ENCODE measurements around the gene RIPOR2.
"Not testable (repeated sequence)": the region's sequence is repeated elsewhere in the genome, so short reads cannot be mapped to it uniquely, and the experiment has no call there.

The RIPOR2 gene

DNA sequence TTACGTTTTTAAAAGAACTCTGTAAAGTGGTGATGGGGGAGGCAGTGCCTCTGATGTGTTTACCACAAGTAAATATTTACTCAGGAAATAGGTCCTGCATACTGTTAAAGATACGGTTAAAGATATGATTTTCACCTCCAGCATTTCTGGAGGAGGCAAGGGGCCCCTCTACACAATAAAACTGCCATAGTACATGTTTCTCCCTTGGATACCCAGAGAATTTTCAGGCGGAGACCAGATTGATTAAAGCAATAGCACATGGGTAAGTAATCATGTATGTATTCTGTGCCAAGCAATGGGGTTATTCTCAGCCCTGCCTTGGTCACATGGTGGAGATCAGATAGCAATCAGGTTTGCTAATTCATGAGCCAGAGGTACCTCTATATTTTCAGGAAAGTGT, 9.6 kb downstream of the RIPOR2 start:
- no peak for ATAC-seq (replicated peaks)
- no peak for DNase-seq
- Mint-ChIP-seq H3K27ac (peak overlapping the region; percentile 91), H3K4me1 (peaks cover 42 to 90% of the 10 kb centered on the region in 2 donors), H3K36me3 (peaks cover 7 to 12% of the 10 kb centered on the region in 2 donors), H3K27me3 (no peaks in the 10 kb centered on the region), H3K4me3 (no peak overlapping the region), H3K9me3 (peaks cover 4 to 6% of the 10 kb centered on the region in 2 donors)

DNA sequence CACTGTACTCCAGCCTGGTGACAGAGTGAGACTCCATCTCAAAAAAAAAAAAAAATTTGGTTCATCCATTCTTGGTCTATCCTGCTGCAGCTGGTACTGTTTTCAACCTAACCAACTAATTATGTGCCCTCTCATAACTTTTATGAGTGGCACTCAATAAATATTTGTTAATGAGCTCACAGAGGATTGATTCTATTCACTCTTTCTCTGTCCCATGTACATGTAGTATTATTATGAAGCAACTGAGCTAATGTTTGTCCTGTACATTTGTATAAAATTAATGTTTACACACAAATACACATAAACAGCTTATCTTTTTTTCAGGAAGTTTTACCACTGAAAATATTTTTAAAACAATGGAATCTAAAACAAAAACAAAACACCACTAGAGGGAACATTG, 10.1 kb downstream of the RIPOR2 start:
- Mint-ChIP-seq H3K36me3 (peaks cover 7 to 12% of the 10 kb centered on the region in 2 donors), H3K27me3 (no peaks in the 10 kb centered on the region), H3K9me3 (peaks cover 4 to 6% of the 10 kb centered on the region in 2 donors), H3K4me1 (peaks cover 43 to 90% of the 10 kb centered on the region in 2 donors), H3K27ac (peak overlapping the region; percentile 66), H3K4me3 (no peak overlapping the region)
- DNase-seq = no peak
- no peak for ATAC-seq (replicated peaks)

DNA sequence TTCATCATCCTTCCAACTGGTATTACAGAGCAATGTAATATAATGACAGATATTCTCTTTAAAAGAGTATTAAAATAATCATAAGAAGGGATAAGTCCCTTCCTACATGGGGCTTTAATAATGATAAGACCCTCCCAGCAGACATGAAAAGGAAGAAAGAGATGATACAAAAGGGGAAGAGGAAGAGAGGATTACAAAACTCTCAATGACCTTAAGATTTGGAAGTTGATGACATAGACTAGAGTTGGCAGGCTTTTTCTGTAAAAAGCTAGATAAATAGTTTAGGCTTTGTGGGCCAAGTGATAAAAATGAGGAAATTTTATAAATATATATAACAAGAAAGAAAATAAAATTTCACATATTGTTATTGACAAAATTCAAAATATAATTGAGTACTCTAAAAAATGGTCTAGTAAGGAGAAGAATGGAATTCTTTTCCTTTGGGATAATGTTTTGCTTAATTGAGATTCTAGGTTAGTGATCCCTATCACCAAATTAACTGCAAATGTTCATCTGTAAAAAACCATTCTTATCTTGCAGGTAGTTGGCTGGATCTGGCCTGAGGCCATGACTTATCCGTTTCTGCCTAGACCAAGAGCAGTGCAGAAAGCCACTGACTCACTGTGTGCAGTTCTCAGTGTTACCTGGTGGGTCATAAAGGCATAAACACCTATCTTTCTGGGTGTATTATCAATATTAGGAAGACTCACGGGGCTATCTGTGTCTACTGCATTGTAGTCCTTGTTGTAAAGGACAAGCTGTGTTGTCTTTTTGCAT, 11.0 kb downstream of the RIPOR2 start:
- no peaks in the 10 kb centered on the region for H3K27me3 Mint-ChIP-seq
- peaks cover 47 to 91% of the 10 kb centered on the region in 2 donors for H3K4me1 Mint-ChIP-seq
- peaks cover 7 to 12% of the 10 kb centered on the region in 2 donors for H3K36me3 Mint-ChIP-seq
- H3K4me3 Mint-ChIP-seq = no peak overlapping the region
- peak overlapping the region; percentile 76 for H3K27ac Mint-ChIP-seq
- DNase-seq (no peak), ATAC-seq (replicated peaks) (peak; percentile 36 to 49)
- peaks cover 4 to 6% of the 10 kb centered on the region in 2 donors for H3K9me3 Mint-ChIP-seq

DNA sequence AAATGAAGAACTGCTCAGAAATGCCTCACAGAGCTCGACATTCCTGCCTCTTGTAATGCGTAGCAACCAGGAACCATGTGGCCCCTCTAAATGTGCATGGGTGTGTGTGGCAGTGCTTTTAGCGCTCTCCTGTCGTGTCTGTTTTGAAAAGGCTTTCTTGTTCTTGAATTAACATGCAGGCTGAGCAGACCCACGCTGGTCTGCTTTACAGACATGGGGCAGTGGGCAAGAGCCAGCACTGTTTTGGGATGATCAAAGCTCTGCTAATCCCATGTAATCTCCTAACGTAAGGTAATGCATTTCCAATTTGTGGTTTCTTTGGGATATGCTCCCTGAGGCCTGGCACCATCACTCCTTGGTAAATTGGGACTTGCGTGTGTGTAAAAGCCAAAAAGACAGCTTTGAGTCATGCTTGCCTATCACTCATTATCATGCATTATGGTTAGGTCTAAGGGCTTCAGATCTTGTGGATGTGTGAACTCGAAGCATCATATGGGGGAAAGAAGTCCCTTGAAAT, 11.8 kb downstream of the RIPOR2 start:
- Mint-ChIP-seq H3K36me3 (peaks cover 5 to 12% of the 10 kb centered on the region in 2 donors), H3K4me3 (peak overlapping the region in 1 of 2 donors; percentile 10), H3K9me3 (peaks cover 4 to 6% of the 10 kb centered on the region in 2 donors), H3K4me1 (peaks cover 51 to 91% of the 10 kb centered on the region in 2 donors), H3K27me3 (no peaks in the 10 kb centered on the region), H3K27ac (peak overlapping the region; percentile 76)
- DNase-seq (no peak), ATAC-seq (replicated peaks) (peak in 1 of 2 donors; percentile 26)

DNA sequence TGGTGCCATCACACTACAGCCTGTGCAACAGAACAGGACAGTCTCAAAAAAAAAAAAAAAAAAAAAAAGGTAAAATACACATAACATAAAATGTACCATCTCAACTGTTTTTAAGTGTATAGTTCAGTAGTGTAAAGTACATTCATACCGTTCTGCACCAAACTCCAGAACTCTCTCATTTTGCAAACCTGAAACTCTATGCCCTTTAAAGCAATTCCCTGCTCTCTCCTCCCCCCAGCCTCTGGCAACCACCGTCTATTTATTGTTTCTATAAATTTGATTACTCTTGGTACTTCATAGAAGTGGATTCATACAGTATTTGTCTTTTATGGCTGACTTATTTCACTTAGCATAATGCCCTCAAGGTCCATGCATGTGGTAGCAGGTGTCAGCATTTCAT, 12.9 kb downstream of the RIPOR2 start:
- Mint-ChIP-seq H3K36me3 (peaks cover 5 to 12% of the 10 kb centered on the region in 2 donors), H3K9me3 (peaks cover 4 to 6% of the 10 kb centered on the region in 2 donors), H3K4me1 (peaks cover 58 to 92% of the 10 kb centered on the region in 2 donors), H3K27me3 (no peaks in the 10 kb centered on the region), H3K4me3 (peak overlapping the region in 1 of 2 donors; percentile 29), H3K27ac (peak overlapping the region; percentile 84)
- DNase-seq = no peak
- ATAC-seq (replicated peaks) = no peak

DNA sequence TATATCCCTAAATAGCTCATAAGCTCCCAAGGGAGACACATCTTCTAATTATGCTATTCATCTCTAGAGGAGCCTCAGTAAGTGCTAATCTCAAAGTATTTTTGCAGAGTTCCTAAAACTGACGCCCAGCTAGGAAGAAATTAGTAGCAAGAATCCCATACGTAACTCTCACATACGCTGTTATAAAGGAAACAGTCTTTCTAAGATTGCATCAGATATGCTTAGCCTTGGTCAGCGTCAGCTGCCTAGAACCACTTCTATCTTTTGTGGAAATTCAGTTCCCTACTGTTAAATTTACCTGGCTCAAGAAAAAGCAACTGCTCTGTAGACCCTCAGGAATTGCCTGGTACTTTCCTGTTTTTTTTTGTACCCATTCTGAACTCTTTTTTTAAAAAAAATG, 13.6 kb downstream of the RIPOR2 start:
- no peak for DNase-seq
- Mint-ChIP-seq H3K27ac (peak overlapping the region; percentile 47), H3K36me3 (peaks cover under 1 to 7% of the 10 kb centered on the region in 2 donors), H3K9me3 (peaks cover under 1 to 1% of the 10 kb centered on the region in 2 donors), H3K27me3 (no peaks in the 10 kb centered on the region), H3K4me1 (peaks cover 55 to 88% of the 10 kb centered on the region in 2 donors), H3K4me3 (no peak overlapping the region)
- peak; percentile 13 to 52 for ATAC-seq (replicated peaks)

DNA sequence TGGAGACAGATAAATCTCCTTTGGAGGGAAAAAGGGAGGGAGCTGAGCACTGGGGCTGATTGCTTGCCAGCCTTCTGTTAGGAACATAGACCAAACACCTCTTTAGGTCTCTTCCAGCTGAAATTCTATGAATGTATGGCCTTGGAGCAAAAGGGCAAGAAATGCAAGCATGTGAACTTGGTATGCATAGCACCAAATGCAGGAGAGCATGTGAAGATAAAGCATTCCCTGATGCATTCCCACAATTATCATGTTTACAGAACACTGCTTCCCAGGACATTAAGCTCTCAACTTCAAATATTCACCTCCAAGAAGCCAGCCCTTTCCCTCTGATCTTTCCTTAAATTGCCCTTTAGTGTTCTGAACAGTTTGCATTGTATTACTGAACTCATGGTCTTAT, 15.6 kb downstream of the RIPOR2 start:
- peak overlapping the region; percentile 63 to 71 for H3K4me3 Mint-ChIP-seq
- no peaks in the 10 kb centered on the region for H3K9me3 Mint-ChIP-seq
- H3K36me3 Mint-ChIP-seq = peaks cover 0 to 4% of the 10 kb centered on the region in 2 donors
- peaks cover 55 to 83% of the 10 kb centered on the region in 2 donors for H3K4me1 Mint-ChIP-seq
- no peaks in the 10 kb centered on the region for H3K27me3 Mint-ChIP-seq
- peak overlapping the region; percentile 83 for H3K27ac Mint-ChIP-seq
- no peak for DNase-seq
- ATAC-seq (replicated peaks) = no peak

DNA sequence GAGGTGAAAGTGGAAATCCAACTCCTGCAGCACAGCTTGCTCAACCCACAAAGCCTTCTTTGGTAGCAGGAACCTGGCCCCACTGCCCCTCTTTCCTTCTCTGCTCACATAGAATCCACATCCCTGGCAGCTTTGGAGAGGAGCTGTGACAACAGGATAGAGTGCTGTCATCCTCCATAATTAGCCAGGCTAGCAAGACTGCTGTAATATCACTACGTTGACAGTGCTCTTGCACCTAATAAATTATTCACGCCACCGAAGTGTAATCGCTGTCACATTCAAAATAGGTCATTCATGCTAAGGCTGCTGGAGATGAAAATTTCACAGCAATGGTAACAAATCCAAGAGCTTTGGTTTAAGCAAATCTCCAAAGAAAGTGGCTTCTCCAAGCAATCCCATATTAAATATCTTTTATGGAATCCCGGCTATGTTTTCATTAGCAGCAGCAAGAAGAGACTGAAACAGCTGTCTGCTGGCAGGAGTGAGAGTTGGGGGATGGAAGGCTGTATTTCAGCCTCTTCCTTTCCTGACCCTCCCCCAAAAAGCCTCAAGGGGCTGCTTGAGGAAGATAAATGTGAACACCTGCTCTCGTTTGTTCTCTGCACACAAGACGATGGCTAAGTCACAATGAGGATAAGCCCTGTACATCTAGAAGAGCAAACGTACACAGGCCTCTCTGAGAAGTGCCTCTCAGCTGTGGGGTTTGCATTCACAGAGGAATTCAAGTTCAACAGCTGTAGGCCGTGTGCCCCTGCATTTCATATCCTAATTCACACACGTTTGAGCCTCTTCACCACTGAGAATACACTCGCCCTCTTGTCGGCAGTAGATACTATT, 16.5 kb downstream of the RIPOR2 start:
- peaks cover 57 to 84% of the 10 kb centered on the region in 2 donors for H3K4me1 Mint-ChIP-seq
- H3K4me3 Mint-ChIP-seq = peak overlapping the region; percentile 63 to 71
- H3K27ac Mint-ChIP-seq = peak overlapping the region; percentile 83
- ATAC-seq (replicated peaks) (peak; percentile 51 to 60), DNase-seq (no peak)
- H3K36me3 Mint-ChIP-seq = peaks cover 0 to 4% of the 10 kb centered on the region in 2 donors
- no peaks in the 10 kb centered on the region for H3K27me3 Mint-ChIP-seq
- no peaks in the 10 kb centered on the region for H3K9me3 Mint-ChIP-seq

DNA sequence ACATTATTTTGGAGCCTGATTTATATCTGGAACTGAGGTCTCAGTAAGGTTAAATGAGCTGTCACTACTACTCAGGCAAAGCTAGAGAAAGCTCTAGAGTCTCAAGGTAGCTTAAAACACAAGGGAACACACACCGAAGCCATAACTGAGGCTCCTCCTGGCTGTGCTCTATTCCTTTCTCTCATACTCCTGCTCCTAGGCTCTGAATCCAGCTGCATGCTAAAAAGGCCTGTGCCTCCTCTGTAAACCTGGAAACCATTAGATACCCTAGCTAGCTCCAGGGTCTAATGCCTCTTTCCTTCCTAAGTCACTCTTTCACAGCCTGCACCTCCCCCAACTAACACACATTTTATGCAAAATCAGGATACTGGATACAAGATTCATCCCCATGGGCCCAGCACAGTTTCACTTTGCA, 17.1 kb downstream of the RIPOR2 start:
- no peak for DNase-seq
- ATAC-seq (replicated peaks) = peak; percentile 13 to 19
- Mint-ChIP-seq H3K4me1 (peaks cover 53 to 85% of the 10 kb centered on the region in 2 donors), H3K36me3 (peaks cover 0 to 4% of the 10 kb centered on the region in 2 donors), H3K9me3 (no peaks in the 10 kb centered on the region), H3K4me3 (peak overlapping the region; percentile 63 to 71), H3K27ac (peak overlapping the region; percentile 83), H3K27me3 (no peaks in the 10 kb centered on the region)

DNA sequence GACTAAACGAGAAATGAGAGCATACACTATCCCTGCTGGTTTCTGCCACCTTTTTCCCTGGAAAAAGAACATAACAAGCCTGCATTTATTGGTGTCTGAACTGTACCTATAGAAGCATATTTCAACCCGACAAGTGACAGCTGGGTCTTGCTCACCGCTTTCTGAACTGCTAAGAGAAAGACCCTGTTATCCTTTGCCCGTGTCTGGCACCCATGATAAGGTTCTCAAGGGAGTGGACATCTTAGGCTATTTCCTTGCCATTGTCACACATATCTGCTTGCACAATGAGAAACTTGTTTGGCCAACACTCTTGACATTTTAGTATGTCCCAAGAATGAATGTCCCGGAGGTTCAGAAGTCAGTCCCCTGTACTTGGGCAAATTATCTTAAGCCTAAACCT, 19.3 kb downstream of the RIPOR2 start:
- Mint-ChIP-seq H3K4me3 (no peak overlapping the region), H3K4me1 (peaks cover 70 to 90% of the 10 kb centered on the region in 2 donors), H3K27me3 (no peaks in the 10 kb centered on the region), H3K9me3 (no peaks in the 10 kb centered on the region), H3K27ac (peak overlapping the region; percentile 37), H3K36me3 (peaks cover 0 to 4% of the 10 kb centered on the region in 2 donors)
- ATAC-seq (replicated peaks) (no peak), DNase-seq (no peak)

DNA sequence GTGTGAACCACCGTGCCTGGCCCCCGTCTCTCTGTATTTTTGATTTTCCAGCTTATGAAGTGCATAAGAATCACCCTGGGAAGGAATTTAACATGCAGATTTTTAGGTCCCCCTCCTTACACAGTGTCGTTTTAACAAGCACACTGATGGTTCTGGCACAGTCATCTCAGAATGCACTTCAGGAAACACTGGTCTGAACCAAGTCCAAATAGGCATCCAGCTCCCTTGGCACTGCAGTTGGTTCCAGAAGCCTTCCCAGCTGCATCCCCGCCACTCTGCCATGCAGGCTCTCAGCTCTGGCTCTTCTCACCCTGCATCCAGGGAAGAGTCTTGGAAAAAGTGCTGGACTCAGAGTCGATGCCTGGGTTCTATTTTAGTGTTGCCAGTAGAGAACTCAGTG, 20.1 kb downstream of the RIPOR2 start:
- Mint-ChIP-seq H3K4me1 (peaks cover 69 to 87% of the 10 kb centered on the region in 2 donors), H3K4me3 (no peak overlapping the region), H3K9me3 (no peaks in the 10 kb centered on the region), H3K27ac (peak overlapping the region; percentile 37), H3K36me3 (peaks cover 1 to 5% of the 10 kb centered on the region in 2 donors), H3K27me3 (no peaks in the 10 kb centered on the region)
- no peak for ATAC-seq (replicated peaks)
- DNase-seq = no peak

DNA sequence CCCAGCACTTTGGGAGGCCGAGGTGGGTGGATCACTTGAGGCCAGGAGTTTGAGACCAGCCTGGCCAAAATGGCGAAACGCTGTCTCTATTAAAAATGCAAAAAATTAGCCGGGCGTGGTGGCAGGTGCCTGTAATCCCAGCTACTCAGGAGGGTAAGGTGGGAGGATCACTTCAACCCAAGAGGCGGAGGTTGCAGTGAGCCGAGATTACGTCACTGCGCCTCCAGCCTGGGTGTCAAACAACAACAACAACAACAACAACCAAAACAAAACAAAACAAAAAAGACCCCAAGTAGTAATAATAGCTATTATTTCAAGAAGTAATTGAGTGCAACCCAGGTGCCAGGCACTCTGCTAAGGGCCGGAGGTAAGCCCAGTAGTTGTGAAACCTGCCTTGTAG, 21.7 kb downstream of the RIPOR2 start:
- Mint-ChIP-seq H3K36me3 (peaks cover 4 to 11% of the 10 kb centered on the region in 2 donors), H3K4me1 (peaks cover 67 to 87% of the 10 kb centered on the region in 2 donors), H3K27ac (peak overlapping the region; percentile 98)
- not testable (repeated sequence) for H3K27me3 Mint-ChIP-seq; DNase-seq; H3K4me3 Mint-ChIP-seq; ATAC-seq (replicated peaks); H3K9me3 Mint-ChIP-seq

DNA sequence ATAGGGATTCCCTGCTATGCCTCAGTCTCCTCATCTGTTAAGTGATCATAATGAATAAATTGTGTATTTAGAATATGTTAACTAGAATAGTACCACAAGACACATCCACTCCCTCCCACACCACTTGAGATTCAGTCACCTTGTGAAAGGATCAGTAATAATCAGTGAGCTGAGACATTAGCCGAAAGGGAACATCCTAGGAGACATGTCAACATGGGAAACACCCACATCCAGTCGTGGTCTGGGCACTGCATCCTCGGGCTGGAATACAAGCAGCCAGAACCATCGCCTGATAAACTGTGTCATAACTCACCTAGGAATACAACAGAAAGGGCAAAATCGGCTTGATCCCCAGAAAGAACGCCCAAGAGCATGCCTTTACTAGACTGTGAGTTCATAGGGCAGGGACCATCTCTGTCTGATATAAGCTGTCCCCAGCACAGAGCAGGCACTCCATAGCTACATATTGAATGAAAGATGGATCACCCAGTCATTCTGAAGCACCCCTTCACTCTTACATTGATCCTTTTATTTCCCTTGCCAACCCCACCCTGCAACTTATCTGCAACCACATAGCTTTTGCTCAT, 23.9 kb downstream of the RIPOR2 start:
- H3K9me3 Mint-ChIP-seq = no peaks in the 10 kb centered on the region
- H3K27me3 Mint-ChIP-seq = no peaks in the 10 kb centered on the region
- DNase-seq (no peak), ATAC-seq (replicated peaks) (no peak)
- peak overlapping the region; percentile 98 for H3K27ac Mint-ChIP-seq
- peak overlapping the region; percentile 87 to 93 for H3K4me3 Mint-ChIP-seq
- H3K4me1 Mint-ChIP-seq = peaks cover 69 to 94% of the 10 kb centered on the region in 2 donors
- peaks cover 7 to 14% of the 10 kb centered on the region in 2 donors for H3K36me3 Mint-ChIP-seq
